SK-N-SH treated with all-trans-retinoic acid at 6 μM for 48 hours (cell line): ENCODE measurements around the gene TBX10.

ENCODE experiments used
- ATAC-seq: fragments of 200-7000 bp; cut with Tn5 transposase; 3 replicates; pipeline ENCODE4 v1.9.1; 2020; ENCODE audit warnings: mild to moderate bottlenecking, moderate library complexity
- ARNTL ChIP-seq: fragments of 450-650 bp; formaldehyde crosslinking; IDR thresholded peaks from 2 replicates; pipeline ENCODE4 v1.5.0; 2020; ENCODE audit warnings: low read depth, mild to moderate bottlenecking, moderate library complexity, borderline replicate concordance
- BACH2 ChIP-seq: fragments of 250-450 bp; sonication (Bioruptor Pico); IDR thresholded peaks from 2 replicates; pipeline ENCODE4 v1.9.0; 2021; ENCODE audit warnings: mild to moderate bottlenecking, borderline replicate concordance
- CREB5 ChIP-seq: fragments of 250-450 bp; sonication (Bioruptor Pico); IDR thresholded peaks from 2 replicates; pipeline ENCODE4 v1.5.1; 2020; ENCODE audit warnings: low read depth, mild to moderate bottlenecking, moderate library complexity
- CSDC2 ChIP-seq: fragments of 250-450 bp; sonication (Bioruptor Pico); IDR thresholded peaks from 2 replicates; pipeline ENCODE4 v1.5.0; 2020; ENCODE audit warnings: mild to moderate bottlenecking, moderate library complexity
- CSRNP3 ChIP-seq: fragments of 250-450 bp; sonication (Bioruptor Pico); IDR thresholded peaks from 2 replicates; pipeline ENCODE4 v1.5.1; 2021; ENCODE audit warnings: mild to moderate bottlenecking, moderate library complexity
- ESRRG ChIP-seq: fragments of 250-450 bp; sonication (Bioruptor Pico); IDR thresholded peaks from 2 replicates; pipeline ENCODE4 v1.6.1; 2021; ENCODE audit warnings: mild to moderate bottlenecking
- GLIS3 ChIP-seq: fragments of 250-450 bp; sonication (Bioruptor Pico); IDR thresholded peaks from 2 replicates; pipeline ENCODE4 v1.5.0; 2020; ENCODE audit warnings: mild to moderate bottlenecking, moderate library complexity
- ISL1 ChIP-seq: fragments of 250-450 bp; sonication (Bioruptor Pico); IDR thresholded peaks from 2 replicates; pipeline ENCODE4 v2.1.2; 2022; ENCODE audit warnings: mild to moderate bottlenecking, moderate library complexity
- OSR1 ChIP-seq: fragments of 250-450 bp; sonication (Bioruptor Pico); IDR thresholded peaks from 2 replicates; pipeline ENCODE4 v1.8.0; 2022; ENCODE audit warnings: moderate library complexity, mild to moderate bottlenecking, inconsistent platforms
- PATZ1 ChIP-seq: fragments of 250-450 bp; sonication (Bioruptor Pico); IDR thresholded peaks from 2 replicates; pipeline ENCODE4 v1.8.0; 2020; ENCODE audit warnings: mild to moderate bottlenecking, moderate library complexity, borderline replicate concordance
- PPARA ChIP-seq: fragments of 250-450 bp; sonication (Bioruptor Pico); IDR thresholded peaks from 2 replicates; pipeline ENCODE4 v1.5.0; 2020; ENCODE audit warnings: mild to moderate bottlenecking, borderline replicate concordance
- RARB ChIP-seq: fragments of 250-450 bp; sonication (Bioruptor Pico); IDR thresholded peaks from 2 replicates; pipeline ENCODE4 v1.8.0; 2021; ENCODE audit warnings: mild to moderate bottlenecking, moderate library complexity
- SNAI2 ChIP-seq: fragments of 250-450 bp; sonication (Bioruptor Pico); IDR thresholded peaks from 2 replicates; pipeline ENCODE4 v1.5.0; 2020; ENCODE audit warnings: mild to moderate bottlenecking, moderate library complexity
- TCF4 ChIP-seq: fragments of 250-450 bp; sonication (Bioruptor Pico); IDR thresholded peaks from 2 replicates; pipeline ENCODE4 v1.8.0; 2021; ENCODE audit warnings: mild to moderate bottlenecking, moderate library complexity, borderline replicate concordance
- TOX ChIP-seq: fragments of 250-450 bp; sonication (Bioruptor Pico); IDR thresholded peaks from 2 replicates; pipeline ENCODE4 v1.8.0; 2021; ENCODE audit warnings: mild to moderate bottlenecking, moderate library complexity, borderline replicate concordance
- TSHZ2 ChIP-seq: fragments of 250-450 bp; sonication (Bioruptor Pico); IDR thresholded peaks from 2 replicates; pipeline ENCODE4 v1.5.0; 2020; ENCODE audit warnings: mild to moderate bottlenecking, moderate library complexity
- ZC3H10 ChIP-seq: fragments of 250-450 bp; sonication (Bioruptor Pico); IDR thresholded peaks from 2 replicates; pipeline ENCODE4 v1.5.1; 2021; ENCODE audit warnings: mild to moderate bottlenecking, moderate library complexity
- ZFP3 ChIP-seq: fragments of 250-450 bp; sonication (Bioruptor Pico); IDR thresholded peaks from 2 replicates; pipeline ENCODE4 v1.5.0; 2020; ENCODE audit warnings: mild to moderate bottlenecking, moderate library complexity
- ZNF565 ChIP-seq: fragments of 450-650 bp; formaldehyde crosslinking; conservative IDR thresholded peaks from 2 replicates; pipeline ENCODE4 v1.5.0; 2020; ENCODE audit warnings: low read depth, mild to moderate bottlenecking, moderate library complexity
- ZNF70 ChIP-seq: fragments of 450-650 bp; formaldehyde crosslinking; IDR thresholded peaks from 2 replicates; pipeline ENCODE4 v1.5.0; 2020; ENCODE audit warnings: mild to moderate bottlenecking, moderate library complexity
- ZNF8 ChIP-seq: fragments of 450-650 bp; formaldehyde crosslinking; IDR thresholded peaks from 2 replicates; pipeline ENCODE4 v1.5.0; 2020; ENCODE audit warnings: mild to moderate bottlenecking, moderate library complexity
- TF ChIP-seq, protein P1 (sequence below): fragments of 250-450 bp; sonication (Bioruptor Pico); IDR thresholded peaks from 2 replicates; pipeline ENCODE4 v1.8.0; 2021; ENCODE audit warnings: low read depth, mild to moderate bottlenecking, moderate library complexity, borderline replicate concordance

The TBX10 gene

GRCh38 chr11:67588136-67588503 is 51.4 kb downstream of the TBX10 start (continued):
- TF ChIP-seq, protein P1, sequence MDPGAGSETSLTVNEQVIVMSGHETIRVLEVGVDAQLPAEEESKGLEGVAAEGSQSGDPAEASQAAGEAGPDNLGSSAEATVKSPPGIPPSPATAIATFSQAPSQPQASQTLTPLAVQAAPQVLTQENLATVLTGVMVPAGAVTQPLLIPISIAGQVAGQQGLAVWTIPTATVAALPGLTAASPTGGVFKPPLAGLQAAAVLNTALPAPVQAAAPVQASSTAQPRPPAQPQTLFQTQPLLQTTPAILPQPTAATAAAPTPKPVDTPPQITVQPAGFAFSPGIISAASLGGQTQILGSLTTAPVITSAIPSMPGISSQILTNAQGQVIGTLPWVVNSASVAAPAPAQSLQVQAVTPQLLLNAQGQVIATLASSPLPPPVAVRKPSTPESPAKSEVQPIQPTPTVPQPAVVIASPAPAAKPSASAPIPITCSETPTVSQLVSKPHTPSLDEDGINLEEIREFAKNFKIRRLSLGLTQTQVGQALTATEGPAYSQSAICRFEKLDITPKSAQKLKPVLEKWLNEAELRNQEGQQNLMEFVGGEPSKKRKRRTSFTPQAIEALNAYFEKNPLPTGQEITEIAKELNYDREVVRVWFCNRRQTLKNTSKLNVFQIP: no peak
- no peak for TF ChIP-seq CSDC2 (CRISPR knock-in tag)
- TF ChIP-seq PPARA: no peak
- no peak for TF ChIP-seq ZNF8 (CRISPR knock-in tag)

DNA sequence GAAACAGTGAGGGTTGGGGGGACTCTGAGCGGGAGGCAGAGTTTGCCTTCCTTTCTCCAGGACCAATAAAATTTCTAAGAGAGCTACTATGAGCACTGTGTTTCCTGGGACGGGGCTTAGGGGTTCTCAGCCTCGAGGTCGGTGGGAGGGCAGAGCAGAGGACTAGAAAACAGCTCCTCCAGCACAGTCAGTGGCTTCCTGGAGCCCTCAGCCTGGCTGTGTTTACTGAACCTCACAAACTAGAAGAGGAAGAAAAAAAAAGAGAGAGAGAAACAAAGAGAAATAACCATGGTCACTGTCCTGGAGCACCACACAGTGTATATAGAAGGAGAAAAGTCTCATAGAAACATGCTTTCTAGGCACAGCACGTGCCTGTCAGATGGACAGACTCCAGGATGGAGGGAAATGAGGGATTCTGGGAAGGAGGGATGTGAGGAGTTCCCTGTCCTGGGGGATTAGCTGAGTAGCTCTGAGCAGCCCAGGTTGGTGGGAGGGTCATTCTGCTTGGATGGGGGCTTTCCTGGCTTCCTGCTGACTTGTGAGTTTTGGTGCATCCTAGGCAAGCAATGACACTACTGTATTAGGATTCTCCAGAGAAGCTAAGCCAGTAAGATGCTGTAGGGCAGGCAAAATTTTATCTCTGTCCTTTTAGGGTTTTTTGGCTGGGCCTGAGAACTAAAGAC is 52.9 kb downstream of the TBX10 start:
- no peak for ATAC-seq
- TF ChIP-seq ZFP3: no peak
- TF ChIP-seq ZC3H10 (CRISPR knock-in tag): no peak
- no peak for TF ChIP-seq SNAI2
- TF ChIP-seq, all 23 proteins: peak for 0

- ATAC-seq: no peak
- TF ChIP-seq ESRRG (CRISPR knock-in tag) (no peak), TCF4 (no peak), CREB5 (CRISPR knock-in tag) (no peak), CSRNP3 (no peak), ZC3H10 (CRISPR knock-in tag) (no peak), PPARA (no peak), OSR1 (CRISPR knock-in tag) (no peak), TOX (no peak), SNAI2 (no peak), GLIS3 (no peak), RARB (CRISPR knock-in tag) (no peak), ZNF565 (CRISPR knock-in tag) (no peak), ZNF70 (no peak), BACH2 (CRISPR knock-in tag) (no peak), ZFP3 (no peak), ARNTL (CRISPR knock-in tag) (no peak), TSHZ2 (no peak), ISL1 (CRISPR knock-in tag) (no peak), CSDC2 (CRISPR knock-in tag) (no peak), PATZ1 (CRISPR knock-in tag) (no peak)
Observed at GRCh38 chr11:67585911-67586310, 53.7 kb downstream of the TBX10 start.
